WTC11 (cell line): ENCODE measurements around the gene ENTR1.

Experiments used
- CREB1 ChIP-seq: sonication (generic); formaldehyde crosslinking; IDR thresholded peaks from 2 replicates; pipeline ENCODE4 v1.8.0; 2023; ENCODE audit warnings: mild to moderate bottlenecking, missing genetic modification reagents
- CTCF ChIP-seq: fragments of 200-600 bp; IDR thresholded peaks from 2 replicates; pipeline ENCODE4 v1.8.0; 2022; ENCODE audit warnings: antibody characterized with exemption
- E2F1 ChIP-seq: sonication (generic); formaldehyde crosslinking; IDR thresholded peaks from 2 replicates; pipeline ENCODE4 v1.8.0; 2022; ENCODE audit warnings: mild to moderate bottlenecking, missing genetic modification reagents
- GABPB1 ChIP-seq: sonication (generic); formaldehyde crosslinking; IDR thresholded peaks from 2 replicates; pipeline ENCODE4 v1.8.1; 2023; ENCODE audit warnings: mild to moderate bottlenecking, missing genetic modification reagents
- KAT7 ChIP-seq: sonication (generic); formaldehyde crosslinking; IDR thresholded peaks from 2 replicates; pipeline ENCODE4 v1.8.1; 2023; ENCODE audit warnings: missing genetic modification reagents, mild to moderate bottlenecking, borderline replicate concordance
- NFYB ChIP-seq: sonication (generic); formaldehyde crosslinking; conservative IDR thresholded peaks from 2 replicates; pipeline ENCODE4 v1.8.0; 2022; ENCODE audit warnings: low read depth, missing genetic modification reagents
- NR1H2 ChIP-seq: sonication (generic); formaldehyde crosslinking; IDR thresholded peaks from 2 replicates; pipeline ENCODE4 v1.9.0; 2021; ENCODE audit warnings: mild to moderate bottlenecking, moderate library complexity, missing genetic modification reagents
- SMAD3 ChIP-seq: sonication (generic); formaldehyde crosslinking; IDR thresholded peaks from 2 replicates; pipeline ENCODE4 v1.8.0; 2022; ENCODE audit warnings: missing genetic modification reagents, mild to moderate bottlenecking, borderline replicate concordance
- ZMAT4 ChIP-seq: fragments of 250-450 bp; sonication (Bioruptor Pico); IDR thresholded peaks from 2 replicates; pipeline ENCODE4 v1.9.0; 2021; ENCODE audit warnings: mild to moderate bottlenecking
- ZNF138 ChIP-seq: sonication (generic); formaldehyde crosslinking; conservative IDR thresholded peaks from 2 replicates; pipeline ENCODE4 v1.8.1; 2022; ENCODE audit warnings: mild to moderate bottlenecking, moderate library complexity, missing genetic modification reagents
- ZNF263 ChIP-seq: sonication (generic); formaldehyde crosslinking; IDR thresholded peaks from 2 replicates; pipeline ENCODE4 v1.8.1; 2022; ENCODE audit warnings: low read depth, mild to moderate bottlenecking, moderate library complexity, missing genetic modification reagents
- ZNF423 ChIP-seq: fragments of 250-450 bp; sonication (Bioruptor Pico); IDR thresholded peaks from 2 replicates; pipeline ENCODE4 v2.1.2; 2022; ENCODE audit warnings: mild to moderate bottlenecking, moderate library complexity
- ZNF512 ChIP-seq: sonication (generic); formaldehyde crosslinking; IDR thresholded peaks from 2 replicates; pipeline ENCODE4 v1.8.1; 2022; ENCODE audit warnings: missing genetic modification reagents, borderline replicate concordance

GRCh38 chr9:136385015-136385414 lies 25.4 kb downstream of the ENTR1 start:
- TF ChIP-seq CTCF = no peak
- TF ChIP-seq KAT7 (CRISPR knock-in tag) = no peak
- TF ChIP-seq ZNF512 (CRISPR knock-in tag) = no peak
- TF ChIP-seq NR1H2 (CRISPR knock-in tag) = no peak
- no peak for TF ChIP-seq NFYB (CRISPR knock-in tag)
- no peak for TF ChIP-seq ZNF138 (CRISPR knock-in tag)
- no peak for TF ChIP-seq CREB1 (CRISPR knock-in tag)
- TF ChIP-seq GABPB1 (CRISPR knock-in tag) = no peak
- no peak for TF ChIP-seq E2F1 (CRISPR knock-in tag)
- no peak for TF ChIP-seq ZNF263 (CRISPR knock-in tag)
- TF ChIP-seq ZNF423 (CRISPR knock-in tag) = no peak
- TF ChIP-seq SMAD3 = no peak
- TF ChIP-seq ZMAT4 (CRISPR knock-in tag) = no peak
